ENCODE data around the gene PRLR. TPM values are rescaled to one million over a fixed set of nuclear protein-coding genes. Genes with fewer than 3 reads are reported as not detected.

The PRLR gene
- total and polyA plus RNA-seq, 4 donors, result 3.5 to 44.5 (median 14.3) TPM

- no peaks in the 10 kb centered on the region for H3K9me3 ChIP-seq (ENCODE audit: control insufficient read depth in 4 of 4, low read length in 3 of 4)
- WGBS, result 90% methylated on average over 5 of the region's 5 CpGs
- H3K36me3 ChIP-seq (ENCODE audit: control insufficient read depth in 4 of 4, insufficient read depth in 3 of 4, low read depth in 1 of 4, low read length in 3 of 4), result peaks cover 0 to 6% (median 2%) of the 10 kb centered on the region in 4 donors
- no peak overlapping the region for H3K4me3 ChIP-seq (ENCODE audit: low read depth in 1 of 3, low read length in 3 of 3)
- no peak for DNase-seq (ENCODE audit: low spot score)
- H3K9ac ChIP-seq (ENCODE audit: low read depth in 1 of 2, low read length in 2 of 2), result no peak overlapping the region
- TF ChIP-seq ATF3 (IDR thresholded peaks at IDR 0.05) (no peak), YY1 (IDR thresholded peaks at IDR 0.05) (no peak), HNF4G (IDR thresholded peaks at IDR 0.05) (no peak), MAX (IDR thresholded peaks at IDR 0.05) (no peak), CTCF (IDR thresholded peaks at IDR 0.05; ENCODE audit: low read depth, low read length, missing input control) (no peak), FOXA1 (IDR thresholded peaks at IDR 0.05) (no peak)
- no peaks in the 10 kb centered on the region for H3K27me3 ChIP-seq (ENCODE audit: control insufficient read depth in 4 of 4, insufficient read depth in 4 of 4, low read length in 3 of 4)
- peaks cover 6 to 41% (median 34%) of the 10 kb centered on the region in 4 donors for H3K4me1 ChIP-seq (ENCODE audit: control insufficient read depth in 4 of 4, insufficient read depth in 4 of 4, low read length in 3 of 4)
- H3K27ac ChIP-seq (ENCODE audit: low read depth in 1 of 2, low read length in 2 of 2), result no peak overlapping the region
Observed at GRCh38 chr5:35066260-35066795, 164.0 kb downstream of the PRLR start.

- Histone ChIP-seq H3K4me3 (ENCODE audit: low read depth in 1 of 3, low read length in 3 of 3) (no peak overlapping the region), H3K27ac (ENCODE audit: low read depth in 1 of 2, low read length in 2 of 2) (peak overlapping the region; percentile 31 to 49), H3K9me3 (ENCODE audit: control insufficient read depth in 4 of 4, low read length in 3 of 4) (no peaks in the 10 kb centered on the region), H3K36me3 (ENCODE audit: control insufficient read depth in 4 of 4, insufficient read depth in 3 of 4, low read depth in 1 of 4, low read length in 3 of 4) (peaks cover 0 to 3% (median 1%) of the 10 kb centered on the region in 4 donors), H3K4me1 (ENCODE audit: control insufficient read depth in 4 of 4, insufficient read depth in 4 of 4, low read length in 3 of 4) (peaks cover 8 to 54% (median 45%) of the 10 kb centered on the region in 4 donors), H3K27me3 (ENCODE audit: control insufficient read depth in 4 of 4, insufficient read depth in 4 of 4, low read length in 3 of 4) (no peaks in the 10 kb centered on the region), H3K9ac (ENCODE audit: low read depth in 1 of 2, low read length in 2 of 2) (no peak overlapping the region)
- no peak for DNase-seq (ENCODE audit: low spot score)
- WGBS, result 38% methylated on average over 4 of the region's 4 CpGs
- TF ChIP-seq FOXA2 (IDR thresholded peaks at IDR 0.05) (no peak), CTCF (IDR thresholded peaks at IDR 0.05; ENCODE audit: low read depth, low read length, missing input control) (no peak), YY1 (IDR thresholded peaks at IDR 0.05) (peak; percentile 57), ATF3 (IDR thresholded peaks at IDR 0.05) (peak; percentile 61), NR2F2 (IDR thresholded peaks at IDR 0.05) (no peak), HNF4G (IDR thresholded peaks at IDR 0.05) (peak; percentile 68), RXRA (IDR thresholded peaks at IDR 0.05) (peak; percentile 91 to 92), GABPA (IDR thresholded peaks at IDR 0.05 in 1 of 2, conservative IDR thresholded peaks at IDR 0.05 in 1 of 2) (no peak), TAF1 (conservative IDR thresholded peaks at IDR 0.05) (no peak), SP1 (IDR thresholded peaks at IDR 0.05) (peak; percentile 72), JUND (IDR thresholded peaks at IDR 0.05) (peak; percentile 82 to 90), ZBTB33 (IDR thresholded peaks at IDR 0.05) (peak; percentile 41), FOXA1 (IDR thresholded peaks at IDR 0.05) (no peak), HNF4A (conservative IDR thresholded peaks at IDR 0.05) (peak; percentile 86 to 91), MAX (IDR thresholded peaks at IDR 0.05) (peak; percentile 66), REST (IDR thresholded peaks at IDR 0.05) (peak; percentile 50), EGR1 (IDR thresholded peaks at IDR 0.05; ENCODE audit: low read depth in 2 of 2) (peak in 1 of 2 donors; percentile 40), RAD21 (IDR thresholded peaks at IDR 0.05) (peak; percentile 31 to 62)
Observed at GRCh38 chr5:35063414-35063813, 166.9 kb downstream of the PRLR start.

All from liver (tissue), 9 donors.